Measurements from ENCODE around the gene RNF180.
A peak's percentile ranks its signal among the peaks of the same experiment; 100 is the strongest.

The RNF180 gene

DNA sequence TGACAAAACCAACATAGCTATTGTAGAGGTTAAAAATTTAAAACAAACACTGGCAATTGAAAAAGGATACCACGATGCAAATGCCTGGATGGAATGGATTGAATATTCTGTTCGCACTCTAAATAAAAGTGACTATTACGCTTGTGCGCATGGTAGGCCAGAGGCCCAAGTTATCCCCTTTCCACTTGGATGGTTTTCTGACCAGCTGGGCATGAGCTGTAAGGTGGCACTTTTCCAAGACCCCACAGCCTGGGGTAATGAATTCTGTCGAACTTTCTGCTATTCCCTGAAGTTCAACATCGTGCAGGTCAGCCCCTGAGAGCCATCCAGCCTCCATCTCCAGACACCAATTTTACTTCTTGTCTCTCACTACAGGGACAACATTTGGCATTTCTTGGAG lies 5.4 kb upstream of the RNF180 start:
- TF ChIP-seq, protein P1, sequence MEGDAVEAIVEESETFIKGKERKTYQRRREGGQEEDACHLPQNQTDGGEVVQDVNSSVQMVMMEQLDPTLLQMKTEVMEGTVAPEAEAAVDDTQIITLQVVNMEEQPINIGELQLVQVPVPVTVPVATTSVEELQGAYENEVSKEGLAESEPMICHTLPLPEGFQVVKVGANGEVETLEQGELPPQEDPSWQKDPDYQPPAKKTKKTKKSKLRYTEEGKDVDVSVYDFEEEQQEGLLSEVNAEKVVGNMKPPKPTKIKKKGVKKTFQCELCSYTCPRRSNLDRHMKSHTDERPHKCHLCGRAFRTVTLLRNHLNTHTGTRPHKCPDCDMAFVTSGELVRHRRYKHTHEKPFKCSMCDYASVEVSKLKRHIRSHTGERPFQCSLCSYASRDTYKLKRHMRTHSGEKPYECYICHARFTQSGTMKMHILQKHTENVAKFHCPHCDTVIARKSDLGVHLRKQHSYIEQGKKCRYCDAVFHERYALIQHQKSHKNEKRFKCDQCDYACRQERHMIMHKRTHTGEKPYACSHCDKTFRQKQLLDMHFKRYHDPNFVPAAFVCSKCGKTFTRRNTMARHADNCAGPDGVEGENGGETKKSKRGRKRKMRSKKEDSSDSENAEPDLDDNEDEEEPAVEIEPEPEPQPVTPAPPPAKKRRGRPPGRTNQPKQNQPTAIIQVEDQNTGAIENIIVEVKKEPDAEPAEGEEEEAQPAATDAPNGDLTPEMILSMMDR (IDR thresholded peaks at IDR 0.05; ENCODE audit: low read depth, low read length) = no peak
- TF ChIP-seq EZH2phosphoT487 (IDR thresholded peaks at IDR 0.05; ENCODE audit: low read depth) = no peak
- Histone ChIP-seq H4K20me1 (ENCODE audit: insufficient read depth, low read length) (no peaks in the 10 kb centered on the region), H3K4me1 (ENCODE audit: low read length) (peaks cover 22% of the 10 kb centered on the region), H3K9me3 (ENCODE audit: insufficient read depth, low read length) (no peaks in the 10 kb centered on the region), H3K27ac (ENCODE audit: low read length) (no peak overlapping the region), H3K27me3 (ENCODE audit: low read depth, low read length) (no peaks in the 10 kb centered on the region), H2AFZ (ENCODE audit: low read depth, low read length) (no peak overlapping the region), H3K4me3 (ENCODE audit: low read length) (no peak overlapping the region), H3K79me2 (ENCODE audit: low read length) (no peaks in the 10 kb centered on the region), H3K36me3 (replicated peaks; ENCODE audit: low read depth, low read length) (no peaks in the 10 kb centered on the region), H3K9ac (ENCODE audit: low read length) (no peak overlapping the region), H3K4me2 (ENCODE audit: low read length) (no peak overlapping the region)

DNA sequence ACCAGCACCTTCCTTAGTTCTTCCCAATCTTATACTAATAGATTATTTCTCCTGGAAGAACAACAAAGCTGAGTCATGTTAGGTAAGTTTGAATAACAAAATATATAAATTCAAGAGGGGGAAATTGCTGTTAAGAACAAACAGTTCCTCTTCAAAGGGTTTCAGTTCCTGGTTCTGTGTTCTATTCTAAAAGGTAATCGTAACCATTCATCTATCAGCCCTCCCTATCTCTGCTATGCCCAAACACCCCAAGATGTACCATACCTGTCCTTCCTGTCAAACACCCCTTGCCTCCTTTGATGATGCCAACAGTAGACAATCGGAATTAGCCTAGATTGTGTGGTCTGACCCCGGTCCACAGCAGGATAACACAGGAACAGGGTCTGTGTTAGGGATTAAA lies 4.2 kb upstream of the RNF180 start:
- no peaks in the 10 kb centered on the region for H3K79me2 ChIP-seq (ENCODE audit: low read length)
- peak overlapping the region; percentile 55 for H3K4me2 ChIP-seq (ENCODE audit: low read length)
- no peak overlapping the region for H3K9ac ChIP-seq (ENCODE audit: low read length)
- no peak overlapping the region for H2AFZ ChIP-seq (ENCODE audit: low read depth, low read length)
- H3K9me3 ChIP-seq (ENCODE audit: insufficient read depth, low read length) = no peaks in the 10 kb centered on the region
- peak overlapping the region; percentile 25; the same call in 1 of the 2 replicates for H3K4me3 ChIP-seq (ENCODE audit: low read length)
- no peaks in the 10 kb centered on the region for H3K36me3 ChIP-seq (replicated peaks; ENCODE audit: low read depth, low read length)
- peak overlapping the region; percentile 23; the same call in 1 of the 2 replicates for H3K27ac ChIP-seq (ENCODE audit: low read length)
- H3K27me3 ChIP-seq (ENCODE audit: low read depth, low read length) = no peaks in the 10 kb centered on the region
- TF ChIP-seq, protein P1 (IDR thresholded peaks at IDR 0.05; ENCODE audit: low read depth, low read length) = no peak
- no peak for TF ChIP-seq EZH2phosphoT487 (IDR thresholded peaks at IDR 0.05; ENCODE audit: low read depth)
- peaks cover 22% of the 10 kb centered on the region for H3K4me1 ChIP-seq (ENCODE audit: low read length)
- no peaks in the 10 kb centered on the region for H4K20me1 ChIP-seq (ENCODE audit: insufficient read depth, low read length)

DNA sequence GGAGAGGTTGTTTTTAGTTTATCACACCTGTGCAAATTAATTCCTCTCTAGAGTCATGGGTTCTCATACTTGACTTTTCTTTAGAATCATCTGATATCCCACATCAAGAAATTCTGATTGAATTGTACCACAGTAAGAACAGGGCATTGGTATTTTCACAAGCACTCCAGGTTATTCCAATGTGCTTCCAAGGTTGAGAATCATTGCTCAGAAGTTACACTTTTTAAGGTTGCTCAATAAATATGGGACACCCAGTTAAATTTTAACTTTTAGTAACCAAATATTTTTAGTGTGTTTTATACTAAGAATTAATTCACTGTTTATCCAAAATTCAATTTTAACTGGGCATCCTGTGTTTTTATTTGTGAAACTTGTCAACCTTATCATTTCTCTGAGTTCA lies 2.5 kb upstream of the RNF180 start:
- H3K4me1 ChIP-seq (ENCODE audit: low read length) = peaks cover 22% of the 10 kb centered on the region
- no peak overlapping the region for H3K27ac ChIP-seq (ENCODE audit: low read length)
- no peak overlapping the region for H3K9ac ChIP-seq (ENCODE audit: low read length)
- TF ChIP-seq, protein P1 (IDR thresholded peaks at IDR 0.05; ENCODE audit: low read depth, low read length) = no peak
- TF ChIP-seq EZH2phosphoT487 (IDR thresholded peaks at IDR 0.05; ENCODE audit: low read depth) = no peak
- no peak overlapping the region for H3K4me3 ChIP-seq (ENCODE audit: low read length)
- H4K20me1 ChIP-seq (ENCODE audit: insufficient read depth, low read length) = no peaks in the 10 kb centered on the region
- no peaks in the 10 kb centered on the region for H3K36me3 ChIP-seq (replicated peaks; ENCODE audit: low read depth, low read length)
- H3K79me2 ChIP-seq (ENCODE audit: low read length) = no peaks in the 10 kb centered on the region
- H3K4me2 ChIP-seq (ENCODE audit: low read length) = no peak overlapping the region
- no peak overlapping the region for H2AFZ ChIP-seq (ENCODE audit: low read depth, low read length)
- no peaks in the 10 kb centered on the region for H3K9me3 ChIP-seq (ENCODE audit: insufficient read depth, low read length)
- H3K27me3 ChIP-seq (ENCODE audit: low read depth, low read length) = no peaks in the 10 kb centered on the region

DNA sequence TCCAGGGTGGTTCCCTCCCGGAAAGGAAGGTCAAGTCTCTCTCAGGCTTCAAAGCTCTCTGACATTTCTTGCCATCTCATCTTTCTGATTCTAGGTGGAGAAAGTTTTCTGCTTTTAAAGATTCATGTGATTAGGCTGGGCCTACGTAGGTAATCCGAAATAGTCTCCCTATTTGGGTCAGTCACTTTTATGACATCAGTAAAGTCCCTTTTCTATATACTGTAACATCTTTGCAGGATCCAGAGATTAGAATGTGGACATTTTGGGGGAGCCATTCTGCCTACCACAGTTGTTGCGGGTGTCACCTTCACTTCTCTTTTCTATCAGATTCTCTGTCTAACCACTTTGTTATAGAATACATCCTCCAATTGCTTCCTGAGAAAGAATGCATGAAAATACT lies 1.9 kb upstream of the RNF180 start:
- H3K4me3 ChIP-seq (ENCODE audit: low read length) = no peak overlapping the region
- H3K9ac ChIP-seq (ENCODE audit: low read length) = no peak overlapping the region
- no peaks in the 10 kb centered on the region for H3K36me3 ChIP-seq (replicated peaks; ENCODE audit: low read depth, low read length)
- H3K9me3 ChIP-seq (ENCODE audit: insufficient read depth, low read length) = no peaks in the 10 kb centered on the region
- no peaks in the 10 kb centered on the region for H3K79me2 ChIP-seq (ENCODE audit: low read length)
- H3K4me2 ChIP-seq (ENCODE audit: low read length) = no peak overlapping the region
- no peaks in the 10 kb centered on the region for H3K27me3 ChIP-seq (ENCODE audit: low read depth, low read length)
- TF ChIP-seq, protein P1 (IDR thresholded peaks at IDR 0.05; ENCODE audit: low read depth, low read length) = no peak
- no peak for TF ChIP-seq EZH2phosphoT487 (IDR thresholded peaks at IDR 0.05; ENCODE audit: low read depth)
- H2AFZ ChIP-seq (ENCODE audit: low read depth, low read length) = no peak overlapping the region
- H3K4me1 ChIP-seq (ENCODE audit: low read length) = peaks cover 22% of the 10 kb centered on the region
- no peaks in the 10 kb centered on the region for H4K20me1 ChIP-seq (ENCODE audit: insufficient read depth, low read length)
- H3K27ac ChIP-seq (ENCODE audit: low read length) = no peak overlapping the region
